Measurements from ENCODE around the gene STIM2. TPM values are rescaled to one million over a fixed set of nuclear protein-coding genes. Genes with fewer than 3 reads are reported as not detected.
"Not testable (repeated sequence)": the region's sequence is repeated elsewhere in the genome, so short reads cannot be mapped to it uniquely, and the experiment has no call there.

The STIM2 gene
- polyA plus RNA-seq (2012; ENCODE audit: low read depth, missing spikeins) = 18.5 TPM

GRCh38 chr4:26860157-26860921 is at the start of gene STIM2:
STIM2 (plus strand) TSS chr4:26860841.
- DNase-seq (ENCODE audit: insufficient read length, low spot score) = peak; percentile 60
- FAIRE-seq = peak; percentile 99
- TF ChIP-seq POLR2AphosphoS5 (IDR thresholded peaks at IDR 0.05; ENCODE audit: low read depth, low read length) = peak; percentile 81
- TF ChIP-seq POU2F2 (IDR thresholded peaks at IDR 0.05; ENCODE audit: low read depth, low read length) = peak; percentile 45; the same call in 1 of the 2 replicates
- TF ChIP-seq TAF1 (IDR thresholded peaks at IDR 0.05; ENCODE audit: low read depth, low read length) = peak; percentile 71; the same call in 1 of the 2 replicates
- TF ChIP-seq PAX5 (IDR thresholded peaks at IDR 0.05; ENCODE audit: insufficient read depth, low read length, severe bottlenecking) = no peak
- peak; percentile 81 for TF ChIP-seq POLR2A (IDR thresholded peaks at IDR 0.05; ENCODE audit: low read depth, low read length)

GRCh38 chr4:26811571-26811970 is 49.1 kb upstream of the STIM2 start:
- not testable (repeated sequence) for FAIRE-seq; DNase-seq (ENCODE audit: insufficient read length, low spot score)

DNA sequence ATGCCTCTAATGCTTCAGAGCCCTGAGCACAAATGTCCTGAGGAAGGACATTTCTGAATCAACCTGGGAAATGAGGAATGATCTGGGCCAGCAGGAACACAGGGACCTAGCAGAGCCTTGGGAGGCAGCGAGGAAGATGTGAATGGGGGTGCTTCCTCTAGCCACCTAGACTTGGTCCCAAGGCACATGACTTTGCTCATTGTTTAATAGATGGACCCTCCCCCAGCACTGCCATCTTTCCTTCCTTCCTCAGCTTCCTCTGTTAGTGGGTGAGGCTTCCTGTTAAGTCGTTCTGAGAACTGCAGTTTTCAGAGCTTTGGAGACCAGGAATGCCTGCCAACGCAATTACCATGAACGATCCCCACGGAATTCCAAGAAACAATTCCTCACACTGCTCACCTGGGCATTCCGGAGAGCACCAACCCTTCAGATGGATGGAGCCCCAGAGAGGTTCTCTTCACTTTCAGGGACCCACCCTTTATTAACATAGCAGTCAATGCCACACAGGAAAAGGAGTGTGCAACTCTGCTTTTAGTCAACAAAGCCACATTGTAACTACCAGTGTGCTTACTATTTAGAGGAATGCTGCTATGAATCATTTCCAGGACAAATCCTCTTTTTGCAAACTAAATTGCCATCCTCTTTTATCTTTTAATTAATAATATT is 48.5 kb upstream of the STIM2 start:
- TF ChIP-seq POU2F2 (IDR thresholded peaks at IDR 0.05; ENCODE audit: low read depth, low read length) (no peak), SPI1 (IDR thresholded peaks at IDR 0.05; ENCODE audit: low read depth, low read length) (no peak), POLR2AphosphoS5 (IDR thresholded peaks at IDR 0.05; ENCODE audit: low read depth, low read length) (no peak), POLR2A (IDR thresholded peaks at IDR 0.05; ENCODE audit: low read depth, low read length) (no peak), PAX5 (IDR thresholded peaks at IDR 0.05; ENCODE audit: insufficient read depth, low read length, severe bottlenecking) (no peak)
- DNase-seq (ENCODE audit: insufficient read length, low spot score) (no peak), FAIRE-seq (no peak)

DNA sequence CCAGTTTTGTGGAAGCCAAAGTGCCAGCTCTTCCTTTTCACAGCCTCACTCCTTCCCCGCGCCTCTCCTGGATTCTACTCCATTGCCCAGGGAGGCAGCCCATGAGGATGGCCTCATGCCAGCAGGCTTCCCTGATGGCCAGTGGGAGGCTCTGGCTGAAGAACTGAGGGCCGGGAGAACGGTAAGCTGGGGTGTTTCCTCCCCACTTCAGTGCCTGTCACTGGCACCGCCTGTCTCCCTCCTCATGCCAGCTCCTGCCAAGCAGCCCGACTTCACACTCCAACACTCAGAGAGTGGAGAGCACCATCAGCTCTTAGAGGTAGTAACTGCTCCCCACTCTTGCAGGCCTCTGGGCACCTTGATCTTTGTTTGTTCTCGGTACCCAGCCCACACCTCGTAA is 46.9 kb upstream of the STIM2 start:
- TF ChIP-seq POLR2AphosphoS5 (IDR thresholded peaks at IDR 0.05; ENCODE audit: low read depth, low read length) (no peak), PAX5 (IDR thresholded peaks at IDR 0.05; ENCODE audit: insufficient read depth, low read length, severe bottlenecking) (no peak), POLR2A (IDR thresholded peaks at IDR 0.05; ENCODE audit: low read depth, low read length) (no peak), POU2F2 (IDR thresholded peaks at IDR 0.05; ENCODE audit: low read depth, low read length) (no peak), SPI1 (IDR thresholded peaks at IDR 0.05; ENCODE audit: low read depth, low read length) (no peak)
- no peak for FAIRE-seq
- DNase-seq (ENCODE audit: insufficient read length, low spot score) = no peak

- FAIRE-seq (no peak), DNase-seq (ENCODE audit: insufficient read length, low spot score) (no peak)
- TF ChIP-seq POLR2A (IDR thresholded peaks at IDR 0.05; ENCODE audit: low read depth, low read length) (no peak), POLR2AphosphoS5 (IDR thresholded peaks at IDR 0.05; ENCODE audit: low read depth, low read length) (no peak), POU2F2 (IDR thresholded peaks at IDR 0.05; ENCODE audit: low read depth, low read length) (no peak), TAF1 (IDR thresholded peaks at IDR 0.05; ENCODE audit: low read depth, low read length) (no peak), PAX5 (IDR thresholded peaks at IDR 0.05; ENCODE audit: insufficient read depth, low read length, severe bottlenecking) (no peak), SPI1 (IDR thresholded peaks at IDR 0.05; ENCODE audit: low read depth, low read length) (no peak)
Observed at GRCh38 chr4:26815199-26815598, 45.4 kb upstream of the STIM2 start.

DNA sequence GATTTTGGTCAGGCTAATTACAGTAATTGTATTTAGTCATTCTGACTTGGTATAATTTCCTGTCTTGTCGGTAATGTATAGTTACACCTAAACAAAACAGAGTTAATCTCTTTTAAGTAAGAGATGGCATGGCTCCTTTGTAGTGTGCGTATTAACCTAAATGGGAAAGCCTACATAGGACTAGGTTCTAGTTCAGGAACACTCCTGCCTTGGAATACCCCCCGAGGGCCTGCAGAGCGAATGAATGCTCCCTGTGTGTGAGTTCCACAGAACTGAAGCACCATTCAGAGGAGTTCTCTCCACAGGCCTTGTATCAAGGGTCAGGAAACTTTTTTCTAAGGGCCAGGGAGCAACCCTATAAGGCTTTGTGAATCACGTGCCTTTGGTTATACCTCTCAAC is 44.9 kb upstream of the STIM2 start:
- DNase-seq (ENCODE audit: insufficient read length, low spot score) (no peak), FAIRE-seq (no peak)
- TF ChIP-seq POLR2AphosphoS5 (IDR thresholded peaks at IDR 0.05; ENCODE audit: low read depth, low read length) (no peak), SPI1 (IDR thresholded peaks at IDR 0.05; ENCODE audit: low read depth, low read length) (no peak), POU2F2 (IDR thresholded peaks at IDR 0.05; ENCODE audit: low read depth, low read length) (no peak), PAX5 (IDR thresholded peaks at IDR 0.05; ENCODE audit: insufficient read depth, low read length, severe bottlenecking) (no peak), POLR2A (IDR thresholded peaks at IDR 0.05; ENCODE audit: low read depth, low read length) (no peak), TAF1 (IDR thresholded peaks at IDR 0.05; ENCODE audit: low read depth, low read length) (no peak)

GRCh38 chr4:26819026-26819425 is 41.6 kb upstream of the STIM2 start:
- DNase-seq (ENCODE audit: insufficient read length, low spot score) = no peak
- no peak for FAIRE-seq
- TF ChIP-seq SPI1 (IDR thresholded peaks at IDR 0.05; ENCODE audit: low read depth, low read length) (no peak), PAX5 (IDR thresholded peaks at IDR 0.05; ENCODE audit: insufficient read depth, low read length, severe bottlenecking) (no peak), POU2F2 (IDR thresholded peaks at IDR 0.05; ENCODE audit: low read depth, low read length) (no peak), POLR2A (IDR thresholded peaks at IDR 0.05; ENCODE audit: low read depth, low read length) (no peak), POLR2AphosphoS5 (IDR thresholded peaks at IDR 0.05; ENCODE audit: low read depth, low read length) (no peak), TAF1 (IDR thresholded peaks at IDR 0.05; ENCODE audit: low read depth, low read length) (no peak)

- FAIRE-seq = peak; percentile 65
- TF ChIP-seq POU2F2 (IDR thresholded peaks at IDR 0.05; ENCODE audit: low read depth, low read length) (no peak), PAX5 (IDR thresholded peaks at IDR 0.05; ENCODE audit: insufficient read depth, low read length, severe bottlenecking) (no peak), TAF1 (IDR thresholded peaks at IDR 0.05; ENCODE audit: low read depth, low read length) (no peak), POLR2AphosphoS5 (IDR thresholded peaks at IDR 0.05; ENCODE audit: low read depth, low read length) (no peak), SPI1 (IDR thresholded peaks at IDR 0.05; ENCODE audit: low read depth, low read length) (no peak), POLR2A (IDR thresholded peaks at IDR 0.05; ENCODE audit: low read depth, low read length) (no peak)
Observed at GRCh38 chr4:26819478-26820095, 41.1 kb upstream of the STIM2 start.

GRCh38 chr4:26820346-26820745 is 40.3 kb upstream of the STIM2 start:
- no peak for FAIRE-seq
- no peak for TF ChIP-seq SPI1 (IDR thresholded peaks at IDR 0.05; ENCODE audit: low read depth, low read length)
- TF ChIP-seq PAX5 (IDR thresholded peaks at IDR 0.05; ENCODE audit: insufficient read depth, low read length, severe bottlenecking) = no peak
- no peak for DNase-seq (ENCODE audit: insufficient read length, low spot score)

More at GRCh38 chr4:26819478-26820095, 41.1 kb upstream of the STIM2 start:
- DNase-seq (ENCODE audit: insufficient read length, low spot score) = no peak

Data from GM12891 (cell line).